Measurements from ENCODE around the gene THAP4. TPM values are rescaled to one million over a fixed set of nuclear protein-coding genes. Genes with fewer than 3 reads are reported as not detected.
"Not testable (repeated sequence)": the region's sequence is repeated elsewhere in the genome, so short reads cannot be mapped to it uniquely, and the experiment has no call there.

THAP4 gene
- total RNA-seq, 1 donor from 2014 or later = 29.1 TPM

DNA sequence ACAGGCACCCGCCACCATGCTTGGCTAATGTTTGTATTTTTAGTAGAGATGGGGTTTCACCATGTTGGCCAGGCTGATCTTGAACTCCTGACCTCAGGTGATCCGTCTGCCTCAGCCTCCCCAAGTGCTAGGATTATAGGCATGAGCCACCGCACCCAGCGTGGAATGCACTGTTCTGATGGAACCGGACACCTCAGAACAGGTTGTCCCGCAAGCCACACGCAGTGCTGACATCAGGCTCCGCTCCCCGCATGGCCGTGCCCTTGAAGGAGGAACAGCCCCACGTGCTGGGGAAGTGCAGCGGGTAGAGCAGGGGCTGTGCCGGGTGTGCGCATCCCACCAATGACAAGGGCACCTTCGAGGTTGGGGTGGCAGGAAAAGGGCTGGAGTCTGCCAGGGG is 69.7 kb downstream of the THAP4 start:
- not testable (repeated sequence) for DNase-seq (ENCODE audit: low spot score); ATAC-seq

DNA sequence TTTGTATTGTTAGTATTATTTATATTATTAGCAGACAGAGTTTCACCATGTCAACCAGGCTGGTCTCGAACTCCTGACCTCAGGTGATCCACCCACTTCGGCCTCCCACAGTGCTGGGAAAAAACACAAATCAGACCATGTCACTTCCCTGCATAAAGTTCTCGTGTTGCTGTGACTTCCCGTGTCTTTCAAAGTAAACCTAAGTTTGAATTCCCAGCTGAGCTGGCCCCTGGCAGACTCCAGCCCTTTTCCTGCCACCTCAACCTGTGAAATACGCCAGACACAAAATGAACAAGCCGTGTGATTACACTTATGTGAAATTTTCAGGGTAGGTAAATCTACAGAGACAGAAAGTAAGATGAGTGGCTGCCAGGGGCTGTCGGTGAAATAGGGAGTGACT is 70.5 kb downstream of the THAP4 start:
- DNase-seq (ENCODE audit: low spot score) = no peak
- no peak for ATAC-seq

GRCh38 chr2:241566021-241566420 is 70.9 kb downstream of the THAP4 start:
- ATAC-seq; DNase-seq (ENCODE audit: low spot score): not testable (repeated sequence)

DNA sequence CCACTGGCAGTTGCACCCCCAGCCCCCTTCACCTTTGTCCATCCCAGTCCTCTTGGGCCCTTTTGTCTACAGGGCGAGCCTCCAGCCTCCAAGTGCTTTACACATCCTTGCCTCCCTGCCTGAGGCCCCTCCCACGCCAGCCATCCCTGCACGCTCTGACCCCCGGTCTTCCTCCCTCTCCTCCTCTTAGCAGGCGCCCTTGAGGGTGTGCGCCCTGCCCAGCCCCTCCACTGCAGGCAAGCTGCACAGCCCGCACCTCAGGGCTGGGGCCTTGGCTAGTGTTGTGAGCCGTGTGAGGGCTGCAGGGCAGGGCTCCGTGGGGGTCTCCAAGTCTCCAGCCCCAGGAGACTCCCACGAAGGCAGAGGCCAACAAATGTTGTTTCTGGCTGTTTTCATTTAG is 71.5 kb downstream of the THAP4 start:
- DNase-seq (ENCODE audit: low spot score) = no peak

GRCh38 chr2:241564596-241565410 is 72.2 kb downstream of the THAP4 start:
- DNase-seq (ENCODE audit: low spot score) (no peak), ATAC-seq (no peak)

More for the DNA sequence above, 71.5 kb downstream of the THAP4 start:
- no peak for ATAC-seq

- DNase-seq (ENCODE audit: low spot score) = no peak
Measured at GRCh38 chr2:241563981-241564595, 72.9 kb downstream of the THAP4 start.

DNA sequence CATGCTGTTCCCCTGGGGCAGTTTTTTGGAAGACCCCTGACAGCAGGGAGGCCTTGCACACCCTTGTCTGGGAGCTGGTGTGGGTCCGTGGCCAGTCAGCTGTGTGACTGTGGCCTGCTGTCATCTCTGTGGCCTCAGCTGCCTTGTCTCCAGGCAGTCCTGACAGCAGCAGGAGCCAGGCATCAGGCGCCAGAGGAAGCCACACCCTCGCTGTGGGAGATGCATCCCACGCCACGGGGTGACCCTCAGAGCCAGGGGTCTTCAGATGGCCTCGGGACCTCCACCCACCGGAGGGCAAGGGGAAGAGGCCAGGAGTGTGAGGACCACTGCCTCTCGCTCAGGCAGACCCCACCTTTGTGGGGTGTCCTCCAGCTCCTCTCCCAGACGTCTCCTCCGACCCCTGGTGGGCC is 73.4 kb downstream of the THAP4 start:
- no peak for DNase-seq (ENCODE audit: low spot score)
- no peak for ATAC-seq

More at GRCh38 chr2:241563981-241564595, 72.9 kb downstream of the THAP4 start:
- ATAC-seq = no peak

DNA sequence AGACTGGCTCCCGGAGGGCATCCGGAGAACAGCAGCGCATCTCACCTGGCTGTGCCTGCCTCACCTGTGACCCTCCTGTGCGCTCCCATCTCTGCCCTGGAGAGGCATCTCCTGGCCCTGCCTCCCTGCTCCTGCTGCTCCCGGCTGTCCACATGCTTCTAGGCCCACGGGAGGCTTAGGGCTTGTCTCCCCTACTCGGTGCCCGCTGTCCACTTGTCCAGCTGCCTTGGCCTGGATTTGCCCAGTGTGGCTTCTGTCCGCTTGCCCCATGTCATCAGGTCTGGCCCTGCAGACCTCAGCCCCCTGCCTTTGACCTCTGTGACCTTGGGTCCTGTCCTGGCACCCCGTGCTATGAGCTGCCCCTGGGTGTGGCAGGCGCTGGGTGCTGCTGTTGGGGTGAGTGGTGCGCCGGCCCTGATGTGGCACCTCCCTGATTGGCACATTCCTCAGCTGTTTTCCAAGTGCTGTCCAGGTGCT is 73.9 kb downstream of the THAP4 start:
- DNase-seq (ENCODE audit: low spot score) = no peak
- ATAC-seq = no peak

- ATAC-seq (no peak), DNase-seq (ENCODE audit: low spot score) (no peak)
Measured at GRCh38 chr2:241562269-241562891, 74.6 kb downstream of the THAP4 start.

DNA sequence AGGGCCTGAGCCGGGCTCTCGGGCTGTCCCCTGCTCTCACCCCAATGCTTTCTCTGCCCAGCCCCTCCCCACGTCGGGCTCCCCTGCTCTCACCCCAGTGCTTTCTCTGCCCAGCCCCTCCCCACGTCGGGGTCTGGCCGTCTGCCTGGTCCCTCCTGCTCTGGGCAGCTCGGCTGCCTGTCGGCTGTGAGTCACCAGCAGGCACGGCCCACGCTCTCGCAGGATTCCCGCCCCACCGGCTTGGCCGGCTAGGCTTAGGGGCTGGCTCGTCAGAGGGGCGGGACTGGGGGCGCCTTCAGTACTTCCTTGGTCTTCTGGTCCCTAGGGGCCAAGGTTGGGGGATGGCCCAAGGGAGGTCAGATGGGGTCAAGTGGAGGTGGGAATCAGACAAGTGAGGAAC is 75.1 kb downstream of the THAP4 start:
- ATAC-seq = peak; percentile 46
- DNase-seq (ENCODE audit: low spot score) = peak; percentile 88

DNA sequence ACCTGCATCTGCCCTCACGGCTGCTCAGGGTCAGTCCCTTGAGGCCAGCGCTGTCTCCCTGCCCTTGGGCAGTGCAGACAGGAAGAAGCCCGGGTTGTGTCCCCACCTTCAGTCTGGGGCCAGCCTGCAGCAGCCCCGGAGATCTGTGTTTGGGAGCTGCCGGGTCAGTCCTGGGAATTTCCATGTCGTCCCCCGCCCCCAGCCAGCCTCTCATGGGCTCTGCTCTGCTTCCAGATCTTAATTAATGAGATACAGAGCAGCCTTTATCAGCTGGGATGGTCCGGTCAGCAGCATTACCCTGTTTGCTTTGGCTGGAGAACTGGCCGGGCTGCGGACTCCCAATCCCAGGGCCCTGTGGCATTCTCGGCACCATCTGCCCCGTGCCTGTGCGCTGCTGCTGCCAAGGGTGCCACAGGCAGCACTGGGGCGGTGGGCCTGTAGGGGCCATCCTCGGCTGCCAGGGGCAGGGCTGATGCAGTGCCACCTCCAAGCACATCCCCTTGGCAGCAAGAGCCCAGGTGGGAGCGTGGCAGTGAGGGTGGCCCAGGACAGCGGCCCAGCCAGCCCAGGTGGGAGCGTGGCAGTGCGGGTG is 76.0 kb downstream of the THAP4 start:
- peak; percentile 57 for ATAC-seq
- DNase-seq (ENCODE audit: low spot score) = peak; percentile 87

DNA sequence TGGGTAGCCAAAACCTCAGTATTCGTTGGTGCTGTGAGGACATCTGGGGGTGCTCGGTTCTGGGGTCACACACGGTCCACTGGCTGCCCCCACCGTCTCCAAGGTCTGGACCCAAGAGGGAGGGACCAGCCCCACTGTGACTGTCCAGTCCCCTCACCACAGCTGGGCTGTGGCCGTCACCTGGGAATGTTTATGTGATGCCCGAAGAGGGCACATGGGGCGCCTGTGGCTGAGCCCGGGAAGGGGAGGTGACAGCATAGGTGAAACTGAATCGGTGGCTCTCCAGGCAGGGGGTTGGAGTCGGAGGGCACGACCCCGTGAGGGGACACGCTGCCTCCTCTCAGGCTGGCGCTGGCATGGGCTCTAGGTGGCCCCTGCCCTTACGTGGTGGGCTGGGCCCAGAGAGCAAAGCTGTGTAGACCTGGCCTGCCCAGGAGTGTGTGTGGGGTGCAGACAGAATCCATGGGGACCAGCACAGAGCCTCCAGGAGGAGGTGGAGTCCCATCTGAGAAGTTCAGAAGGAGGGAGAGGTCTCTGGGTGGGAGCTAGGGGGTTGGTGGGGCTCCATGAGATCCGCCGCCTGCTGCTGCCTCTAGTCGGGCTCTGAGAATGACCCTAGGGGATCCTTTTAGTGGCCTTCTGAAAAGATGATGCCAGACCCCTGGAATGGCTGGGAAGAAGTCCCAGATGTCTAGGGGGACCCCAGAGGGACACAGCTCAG is 76.6 kb downstream of the THAP4 start:
- DNase-seq (ENCODE audit: low spot score) = no peak
- ATAC-seq = peak; percentile 5

- DNase-seq (ENCODE audit: low spot score) (peak; percentile 84), ATAC-seq (peak; percentile 44)
Measured at GRCh38 chr2:241559323-241560161, 77.4 kb downstream of the THAP4 start.

DNA sequence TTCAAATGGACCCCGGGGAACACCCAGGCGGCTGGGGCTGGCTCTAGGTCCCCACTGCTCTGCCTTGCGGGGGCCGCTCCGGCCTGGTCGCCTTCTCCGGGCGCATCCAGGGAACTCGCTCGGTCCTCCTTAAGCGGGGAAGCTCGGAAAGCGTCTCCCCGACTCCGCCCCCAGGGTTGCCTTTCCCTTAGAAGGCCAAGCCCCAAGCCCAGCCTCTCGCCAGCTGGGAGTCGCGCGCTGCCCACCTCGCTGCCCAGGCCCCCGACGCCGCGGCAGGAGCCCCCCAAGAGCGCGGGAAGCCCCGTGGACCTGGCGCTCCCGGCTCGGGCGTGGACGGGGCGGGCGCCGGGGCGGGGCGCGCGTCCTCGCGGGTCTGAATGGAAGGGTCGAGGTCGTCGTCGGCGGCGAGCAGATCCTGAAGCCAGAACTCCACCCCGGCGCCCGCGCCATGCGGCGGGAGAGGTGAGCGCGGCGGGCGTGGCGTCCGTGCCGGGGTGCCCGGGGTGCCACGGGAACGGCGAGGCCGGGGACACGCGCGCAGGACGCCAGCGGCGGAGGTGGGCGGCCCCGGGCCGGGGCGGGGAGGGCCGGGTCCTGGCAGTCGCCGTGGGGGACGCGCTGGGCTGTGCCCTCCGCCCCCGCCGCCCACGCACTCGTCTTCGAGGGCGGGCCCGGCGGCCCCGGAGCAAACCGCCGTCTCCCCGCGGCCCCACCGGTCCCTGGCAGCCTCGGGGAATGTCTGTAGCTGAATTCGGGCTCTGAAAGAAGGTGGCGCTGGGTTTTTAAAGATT is 78.2 kb downstream of the THAP4 start, which contains the start of gene BOK:
TSS of gene BOK (plus strand) at position 214 of the 791 bp plus-strand sequence. CDS start 739 bp downstream, outside the sequence.
- DNase-seq (ENCODE audit: low spot score) (peak; percentile 90), ATAC-seq (peak; percentile 64)

DNA sequence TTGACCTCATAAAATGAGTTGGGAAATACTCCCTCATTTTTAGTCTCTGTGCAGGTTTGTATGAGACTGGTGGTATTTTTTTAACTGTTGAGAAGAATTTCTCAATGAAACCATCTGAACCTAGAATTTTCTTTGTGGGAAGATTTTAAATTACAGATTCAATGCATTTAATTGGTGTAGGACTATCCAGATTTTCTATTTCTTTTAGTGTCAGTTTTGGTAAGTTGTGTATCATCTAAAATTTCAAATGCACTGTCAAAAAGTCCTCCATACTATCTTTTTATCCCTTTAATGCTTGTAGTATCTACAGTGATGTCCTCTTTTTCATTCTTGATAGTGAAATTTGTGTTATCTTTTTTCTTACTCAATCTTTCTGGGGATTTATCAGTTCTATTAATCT is 80.2 kb downstream of the THAP4 start:
- no peak for ATAC-seq
- DNase-seq (ENCODE audit: low spot score) = no peak

- ATAC-seq (no peak), DNase-seq (ENCODE audit: low spot score) (no peak)
Measured at GRCh38 chr2:241555711-241556110, 81.2 kb downstream of the THAP4 start.

DNA sequence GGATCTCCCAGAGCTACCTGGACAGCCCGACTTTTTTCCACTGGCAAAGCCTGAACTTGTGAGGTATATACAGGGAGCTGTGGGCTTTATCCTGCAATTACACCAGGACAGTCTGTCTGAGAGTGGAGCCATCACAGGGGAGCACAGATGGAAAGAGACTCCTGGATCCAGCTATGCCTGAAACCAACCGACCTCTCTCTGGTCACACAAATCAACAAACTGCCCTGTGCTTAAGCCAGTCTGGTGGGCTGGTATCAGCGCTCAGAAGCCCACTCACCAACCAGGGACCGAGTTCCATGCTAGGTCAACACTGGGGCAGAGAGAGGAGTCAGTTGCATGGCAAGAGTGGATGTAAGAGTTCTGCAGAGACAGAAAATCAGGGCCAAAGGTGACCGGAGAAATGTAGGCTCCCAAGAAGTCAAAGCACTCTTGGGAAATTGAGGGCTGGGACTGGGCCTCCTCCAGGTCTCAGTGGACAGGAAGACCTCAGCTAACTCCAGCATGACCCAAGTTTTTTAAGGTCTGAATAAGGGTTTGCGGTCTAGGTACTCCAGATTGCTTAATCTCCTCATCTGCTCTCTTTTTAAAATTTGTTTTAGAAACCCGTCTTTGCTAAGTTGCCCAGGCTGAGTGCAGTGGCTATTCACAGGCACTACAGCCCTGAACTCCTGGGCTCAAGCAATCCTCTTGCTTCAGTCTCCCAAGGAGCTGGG is 82.2 kb downstream of the THAP4 start:
- no peak for ATAC-seq
- DNase-seq (ENCODE audit: low spot score) = no peak

GRCh38 chr2:241553981-241554380 is 83.0 kb downstream of the THAP4 start:
- DNase-seq (ENCODE audit: low spot score) (no peak), ATAC-seq (no peak)
